Glomerular visceral epithelial cell (primary cell): ENCODE data around the gene PAK4.

ENCODE experiments used
- DNase-seq: peaks from one replicate; pipeline ENCODE4 v3.0.0-alpha.2; 2016; ENCODE audit errors: extremely low spot score

The PAK4 gene

DNA sequence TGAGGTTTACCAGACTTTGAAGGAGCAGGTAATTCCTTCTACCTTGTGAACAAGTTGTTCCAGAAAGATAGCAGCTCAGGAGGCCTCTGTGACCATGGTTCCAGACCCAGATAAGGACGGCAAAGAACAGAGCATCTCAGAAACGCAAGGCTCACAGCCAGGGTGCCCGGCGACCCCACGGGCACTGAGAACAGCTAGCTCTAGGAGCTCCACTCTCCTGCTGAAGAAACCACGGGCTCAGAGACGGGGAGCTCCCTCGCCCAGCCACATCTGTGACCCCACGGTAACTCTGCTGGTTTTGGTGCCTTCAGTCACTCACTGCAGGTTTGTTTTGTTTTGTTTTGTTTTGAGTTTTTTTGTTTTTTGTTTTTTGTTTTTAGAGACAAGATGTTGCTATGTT, 55.2 kb downstream of the PAK4 start:
- no peak for DNase-seq

GRCh38 chr19:39181500-39182173, 56.1 kb downstream of the PAK4 start:
- no peak for DNase-seq

GRCh38 chr19:39182174-39182505, 56.6 kb downstream of the PAK4 start:
- no peak for DNase-seq

DNA sequence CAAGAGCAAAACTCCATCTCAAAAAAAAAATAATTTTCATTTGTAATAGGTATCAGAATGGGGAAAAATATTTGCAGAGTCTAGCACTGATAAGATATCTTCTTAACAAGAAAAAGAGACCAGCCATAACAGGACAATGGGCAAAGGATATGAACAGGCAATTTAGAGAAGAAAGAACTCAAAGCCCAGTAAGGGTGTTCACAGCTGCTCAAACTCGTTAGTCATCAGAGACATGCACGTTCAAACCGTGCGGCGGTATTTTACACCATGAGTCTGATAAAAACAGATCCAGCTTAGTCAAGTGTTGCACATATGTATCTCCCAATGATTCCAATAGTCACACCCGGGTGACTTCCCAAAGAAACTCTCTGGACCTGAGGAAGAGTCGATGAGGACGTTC, 57.5 kb downstream of the PAK4 start:
- no peak for DNase-seq

- DNase-seq: no peak
Observed at GRCh38 chr19:39186391-39186790, 60.8 kb downstream of the PAK4 start.

GRCh38 chr19:39187552-39187943, 62.0 kb downstream of the PAK4 start:
- DNase-seq: no peak

DNA sequence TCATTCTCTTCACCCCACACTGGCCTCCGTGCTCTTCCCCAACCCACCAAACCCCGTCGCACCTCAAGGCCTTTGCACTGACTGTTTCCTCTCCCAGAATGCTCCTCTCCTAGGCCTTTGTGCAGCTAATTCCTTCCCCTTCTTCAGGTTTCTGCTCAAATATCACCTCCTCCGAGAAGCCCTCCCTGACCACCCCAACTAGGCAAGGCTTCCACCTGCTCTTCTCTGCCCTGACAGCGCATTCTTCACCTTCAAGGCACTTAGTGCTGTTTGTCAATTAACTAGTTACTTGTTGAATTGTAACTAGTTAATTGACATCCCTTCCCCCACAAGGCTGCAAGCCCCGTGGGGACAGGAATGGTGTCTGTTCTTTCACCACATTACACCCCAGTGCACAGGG, 63.4 kb downstream of the PAK4 start:
- DNase-seq: no peak

- no peak for DNase-seq
Observed at GRCh38 chr19:39190768-39191167, 65.2 kb downstream of the PAK4 start.

GRCh38 chr19:39192846-39193245, 67.3 kb downstream of the PAK4 start:
- DNase-seq: no peak

DNA sequence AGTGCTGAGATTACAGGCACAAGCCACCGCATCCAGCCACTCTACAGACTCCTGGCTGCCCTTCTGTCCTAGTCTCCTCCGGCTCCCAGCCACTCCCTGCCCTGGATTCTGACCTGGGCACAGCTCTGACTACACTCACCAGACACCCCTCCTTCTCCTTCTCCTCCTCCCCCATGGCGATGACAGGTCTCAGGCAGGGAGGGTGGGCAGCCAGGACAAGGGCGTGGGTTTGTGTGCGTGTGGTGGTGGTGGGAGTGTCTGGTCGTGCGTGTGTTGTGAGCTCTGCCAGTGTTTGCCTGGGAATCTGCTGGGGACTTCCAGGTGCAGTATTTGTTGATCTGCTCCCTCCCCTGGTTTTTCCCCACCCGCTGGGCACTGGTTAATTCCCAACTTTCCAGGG, 68.2 kb downstream of the PAK4 start:
- peak; percentile 15 for DNase-seq

DNA sequence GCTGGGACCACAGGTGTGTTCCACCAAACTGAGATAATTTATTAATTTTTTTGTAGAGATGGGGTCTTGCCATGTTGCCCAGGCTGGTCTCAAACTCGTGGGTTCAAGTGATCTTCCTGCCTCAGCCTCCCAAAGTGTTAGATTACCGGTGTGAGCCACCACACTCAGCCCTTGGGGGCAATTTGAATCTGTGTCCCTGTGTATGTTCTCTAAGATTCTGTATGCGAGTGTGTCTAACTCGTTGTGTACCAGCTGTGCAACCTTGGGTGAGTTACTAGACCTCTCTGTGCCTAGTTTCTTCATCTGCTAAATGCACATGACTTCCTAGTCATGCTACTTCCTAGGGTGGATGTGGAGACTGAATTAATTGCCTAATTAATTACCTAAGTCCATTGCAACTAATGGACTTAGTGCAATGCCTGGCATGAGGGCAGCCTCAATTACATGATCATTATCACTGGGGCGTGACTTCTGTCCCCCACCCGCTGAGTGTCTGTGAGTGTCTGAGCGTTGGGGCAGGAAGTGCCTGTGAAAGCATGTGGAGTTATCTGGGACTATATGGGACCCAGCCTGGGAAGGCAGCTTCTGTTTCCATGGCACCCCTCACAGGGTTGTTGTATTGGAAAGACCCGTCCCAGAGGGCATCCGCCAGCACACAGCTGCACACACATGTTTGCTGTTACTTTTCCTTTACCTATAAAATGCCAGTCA, 69.4 kb downstream of the PAK4 start:
- peak; percentile 25 for DNase-seq

GRCh38 chr19:39195755-39196154, 70.2 kb downstream of the PAK4 start:
- DNase-seq: no peak

GRCh38 chr19:39196320-39196719, 70.7 kb downstream of the PAK4 start:
- DNase-seq: no peak

DNA sequence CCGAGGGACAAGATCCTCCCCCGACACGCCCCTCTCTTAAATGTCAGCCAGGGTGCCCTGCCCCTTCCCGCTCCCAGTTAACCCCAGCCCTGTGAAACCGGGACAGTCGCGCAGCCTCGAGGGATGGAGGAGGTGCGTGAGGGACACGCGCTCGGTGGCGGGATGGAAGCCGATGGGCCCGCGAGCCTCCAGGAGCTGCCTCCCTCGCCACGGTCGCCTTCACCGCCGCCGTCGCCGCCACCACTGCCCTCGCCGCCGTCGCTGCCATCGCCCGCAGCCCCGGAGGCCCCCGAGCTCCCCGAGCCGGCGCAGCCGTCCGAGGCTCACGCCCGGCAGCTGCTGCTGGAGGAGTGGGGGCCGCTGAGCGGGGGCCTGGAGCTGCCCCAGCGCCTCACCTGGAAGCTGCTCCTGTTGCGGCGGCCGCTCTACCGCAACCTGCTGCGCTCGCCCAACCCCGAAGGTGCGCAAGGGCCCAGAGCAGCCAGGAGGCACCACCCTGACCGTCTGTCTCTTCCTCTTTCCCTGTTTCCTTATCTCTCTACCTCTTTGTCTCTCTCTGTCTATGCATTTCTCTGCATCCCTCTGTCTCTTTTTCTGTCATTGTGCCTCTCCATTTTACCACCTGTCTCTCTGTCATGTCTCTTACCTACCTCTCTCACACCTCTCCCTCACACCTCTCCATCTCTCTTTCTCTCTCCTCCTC, 71.4 kb downstream of the PAK4 start, which contains the start of gene NCCRP1:
Gene NCCRP1, plus strand, starts transcription at position 105 of the 703 bp plus-strand sequence. Its CDS starts 19 bp downstream, at position 124.
- DNase-seq: no peak

- DNase-seq: no peak
Observed at GRCh38 chr19:39197808-39198207, 72.2 kb downstream of the PAK4 start.

- DNase-seq: peak; percentile 78
Observed at GRCh38 chr19:39199025-39199424, 73.4 kb downstream of the PAK4 start.

- DNase-seq: no peak
Observed at GRCh38 chr19:39200066-39200802, 74.6 kb downstream of the PAK4 start.

- DNase-seq: no peak
Observed at GRCh38 chr19:39200803-39201115, 75.2 kb downstream of the PAK4 start.

DNA sequence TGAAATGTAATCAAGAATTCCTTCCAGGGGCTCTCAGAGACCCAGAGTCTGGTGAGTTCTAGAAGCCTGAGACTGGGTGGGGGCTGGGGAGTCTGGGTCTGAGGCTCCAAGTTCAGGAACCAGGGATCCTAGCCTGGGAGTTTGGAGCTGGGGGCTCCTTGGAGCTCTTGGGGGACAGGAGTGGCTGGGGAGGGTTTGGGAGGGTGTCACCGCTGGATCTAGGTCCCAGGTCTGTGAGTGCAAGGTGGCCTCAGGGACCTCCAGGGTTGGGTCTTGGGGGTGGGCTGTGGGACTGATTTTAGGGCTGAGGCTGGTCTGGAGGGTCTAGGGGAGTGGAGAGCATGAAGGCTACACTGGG, 77.4 kb downstream of the PAK4 start:
- no peak for DNase-seq

DNA sequence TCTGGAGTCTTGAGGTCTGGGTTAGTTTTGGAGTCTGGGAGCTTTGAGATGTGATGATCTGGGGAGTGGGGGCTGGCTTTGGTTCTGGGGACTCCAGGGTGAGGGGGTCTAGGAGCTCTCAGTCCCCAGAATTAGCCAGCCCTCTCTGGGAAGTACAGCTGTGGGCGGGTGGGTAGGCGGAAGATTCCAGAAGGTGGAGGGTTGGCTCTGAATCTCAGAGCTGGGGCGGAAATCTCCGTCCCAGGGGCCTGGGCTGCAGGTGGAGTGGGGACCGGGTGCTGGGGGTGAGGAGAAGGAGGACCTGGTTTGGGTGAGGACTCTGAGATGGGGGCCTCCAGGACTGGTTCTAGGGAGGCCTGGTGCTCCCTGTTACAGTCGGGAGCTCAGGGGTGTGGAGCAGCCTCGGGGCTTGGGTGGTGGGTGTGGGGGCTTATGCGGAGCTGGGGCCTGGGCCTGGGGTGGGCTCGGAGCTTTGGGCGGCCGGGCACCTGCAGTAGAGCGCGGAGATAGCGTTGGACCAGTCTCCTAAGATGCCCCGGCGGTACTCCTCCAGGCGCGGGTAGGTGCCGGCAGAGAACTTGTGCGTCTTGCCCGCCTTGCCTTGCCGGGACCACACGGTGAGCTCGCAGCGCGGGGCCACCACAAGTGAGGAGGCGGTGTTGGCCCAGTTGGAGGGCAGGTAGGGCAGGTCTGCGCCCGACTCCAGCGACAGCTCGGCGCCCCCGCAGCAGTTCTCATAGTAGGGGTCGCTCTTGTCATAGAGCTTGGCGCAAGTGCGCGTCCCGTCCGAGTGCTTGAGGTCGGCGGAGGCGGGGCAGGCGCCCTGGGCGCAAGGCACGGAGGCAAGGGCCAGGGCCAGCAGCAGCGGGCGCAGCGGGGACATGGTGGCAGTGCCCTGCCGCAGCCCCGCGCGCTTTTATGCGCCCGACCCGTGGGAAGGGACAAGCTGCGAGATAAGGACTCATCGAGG, 78.1 kb downstream of the PAK4 start, which contains the start of gene SYCN:
Gene SYCN, minus strand, starts transcription at position 892 of the 970 bp plus-strand sequence. Its CDS starts 9 bp downstream, at position 883.
- no peak for DNase-seq

DNA sequence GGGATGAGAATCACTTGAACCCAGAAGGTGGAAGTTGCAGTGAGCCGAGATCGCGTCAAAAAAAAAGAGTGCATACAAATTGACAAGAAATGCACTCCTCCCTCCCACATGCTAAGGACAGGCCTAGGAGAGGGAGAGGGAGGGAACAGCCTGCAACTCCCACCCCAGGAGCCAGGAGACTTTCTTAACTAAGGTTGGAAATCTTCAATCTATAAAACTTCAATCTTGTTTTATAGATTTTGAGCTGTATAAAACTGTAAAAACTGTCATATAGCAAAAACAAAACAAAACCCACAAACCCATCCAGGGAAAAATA, 79.8 kb downstream of the PAK4 start:
- DNase-seq: no peak
